GM18519 (cell line): ENCODE results near the gene DUSP2.

Experiments used
- ATAC-seq: cut with Tn5 transposase; IDR thresholded peaks from one replicate; pipeline ENCODE4 v1.9.1; 2021; ENCODE audit warnings: mild to moderate bottlenecking, moderate library complexity; ENCODE audit not compliant: unreplicated experiment, low FRiP score

Gene DUSP2

DNA sequence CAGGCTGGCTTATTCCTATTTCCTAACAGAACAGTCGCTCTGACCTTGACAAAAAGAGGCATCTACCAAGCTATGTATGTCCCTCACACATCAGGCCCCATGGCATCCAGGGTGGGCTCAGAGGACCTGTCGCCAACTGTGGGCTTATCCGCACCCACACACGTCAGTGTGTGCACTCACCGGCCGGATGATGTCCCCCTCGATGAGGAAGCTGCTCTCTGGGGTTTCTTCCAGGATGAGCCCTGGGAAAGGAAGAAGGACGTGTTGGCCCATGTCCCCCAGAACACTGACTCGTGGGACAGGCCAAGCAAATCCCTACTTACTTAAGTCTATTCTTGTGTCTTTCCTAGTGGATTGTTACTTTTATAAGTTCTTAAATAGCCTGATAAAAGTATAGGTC lies 10.1 kb downstream of the DUSP2 start:
- ATAC-seq, result no peak

GRCh38 chr2:96134421-96134820 lies 10.8 kb downstream of the DUSP2 start:
- ATAC-seq, result no peak

- ATAC-seq, result no peak
Measured at GRCh38 chr2:96131813-96132745, 13.2 kb downstream of the DUSP2 start.

GRCh38 chr2:96131152-96131812 lies 14.0 kb downstream of the DUSP2 start:
- no peak for ATAC-seq

DNA sequence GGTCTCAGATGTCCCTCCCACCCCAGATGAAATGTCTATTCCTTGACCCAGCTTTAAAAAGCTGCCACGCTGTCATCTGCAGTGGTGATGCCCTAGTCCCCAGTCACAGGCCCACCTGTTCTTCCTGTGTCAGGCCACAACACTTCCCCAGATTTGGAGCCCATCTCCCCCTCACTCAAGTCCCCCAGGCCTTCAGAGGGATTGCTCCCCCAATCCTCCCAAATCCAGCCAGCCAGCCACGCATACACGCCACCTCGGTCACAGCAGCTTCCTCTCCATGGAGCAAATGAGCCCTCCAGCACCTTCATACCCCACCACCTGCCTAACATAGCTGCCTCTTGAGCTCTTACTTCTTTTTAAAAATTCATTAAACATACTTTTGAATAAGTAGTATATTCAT lies 14.8 kb downstream of the DUSP2 start:
- no peak for ATAC-seq

DNA sequence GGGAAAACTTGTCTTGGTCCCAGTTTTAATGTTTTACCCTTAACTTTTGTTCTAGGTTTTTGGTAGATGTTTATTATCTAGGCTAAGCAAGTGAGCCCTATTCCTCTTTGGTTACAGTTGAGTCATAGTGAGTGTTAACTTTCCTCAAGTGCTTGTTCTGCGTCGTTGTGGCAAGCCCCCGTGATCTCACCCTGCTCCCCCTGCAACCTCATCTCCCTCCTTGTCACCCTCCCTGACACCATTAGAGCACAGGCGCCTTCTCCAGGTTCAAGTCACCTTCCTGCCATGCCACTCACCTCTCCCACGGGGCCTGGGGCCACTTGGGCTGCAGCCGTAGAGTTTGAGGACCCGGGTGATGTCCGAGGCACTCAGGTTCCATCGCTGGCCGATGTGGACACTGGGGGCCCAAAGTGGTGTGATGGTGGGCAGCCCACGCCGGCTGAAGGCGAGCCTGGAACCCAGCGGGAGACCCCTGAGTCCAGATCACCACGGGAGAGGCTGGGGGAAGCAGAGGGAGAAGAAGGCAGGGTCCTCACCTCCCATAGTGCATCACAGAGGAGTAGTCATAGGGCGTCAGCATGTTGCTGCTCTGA lies 15.6 kb downstream of the DUSP2 start:
- no peak for ATAC-seq

- no peak for ATAC-seq
Measured at GRCh38 chr2:96128456-96128855, 16.8 kb downstream of the DUSP2 start.

DNA sequence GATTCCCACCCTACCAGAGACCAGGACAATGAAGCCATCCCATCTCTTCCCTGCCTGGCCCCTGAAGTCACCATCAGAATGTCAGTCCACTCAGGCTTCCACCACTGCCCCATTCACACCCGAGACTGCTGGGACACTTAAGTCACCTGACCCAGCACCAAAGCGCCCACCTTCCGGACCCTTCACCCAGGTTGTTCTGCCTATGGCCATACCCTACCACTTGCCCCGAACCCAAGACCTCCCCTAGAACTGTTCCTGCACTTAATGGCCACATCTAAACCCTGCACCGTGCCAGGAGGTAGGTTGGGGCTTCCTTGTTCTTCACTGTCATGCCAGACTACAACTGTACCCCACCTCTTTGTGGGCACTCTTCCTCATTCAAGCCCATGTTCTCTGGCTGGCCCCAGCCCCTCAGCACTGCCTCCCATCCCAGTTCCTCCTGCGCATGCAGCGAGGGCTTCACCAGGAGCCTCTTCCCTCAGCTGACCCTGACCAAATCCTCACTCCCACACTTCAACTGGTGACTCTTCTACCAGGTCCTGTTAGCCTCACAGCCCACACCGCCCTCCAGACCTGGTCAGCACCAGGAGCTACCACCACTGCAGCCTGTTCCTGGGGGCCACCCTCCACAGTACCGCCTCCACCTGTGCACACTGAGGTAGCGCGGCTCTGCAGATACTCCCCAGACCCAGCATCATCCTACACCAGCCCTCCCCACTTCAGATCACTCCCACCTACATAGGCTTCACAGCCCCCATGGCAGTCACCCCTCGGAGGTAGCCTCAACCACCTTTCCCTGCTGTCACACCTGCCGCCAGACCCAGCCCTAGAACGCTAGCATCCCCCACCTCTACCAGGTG lies 20.6 kb downstream of the DUSP2 start:
- no peak for ATAC-seq

- ATAC-seq, result no peak
Measured at GRCh38 chr2:96123936-96124335, 21.3 kb downstream of the DUSP2 start.

DNA sequence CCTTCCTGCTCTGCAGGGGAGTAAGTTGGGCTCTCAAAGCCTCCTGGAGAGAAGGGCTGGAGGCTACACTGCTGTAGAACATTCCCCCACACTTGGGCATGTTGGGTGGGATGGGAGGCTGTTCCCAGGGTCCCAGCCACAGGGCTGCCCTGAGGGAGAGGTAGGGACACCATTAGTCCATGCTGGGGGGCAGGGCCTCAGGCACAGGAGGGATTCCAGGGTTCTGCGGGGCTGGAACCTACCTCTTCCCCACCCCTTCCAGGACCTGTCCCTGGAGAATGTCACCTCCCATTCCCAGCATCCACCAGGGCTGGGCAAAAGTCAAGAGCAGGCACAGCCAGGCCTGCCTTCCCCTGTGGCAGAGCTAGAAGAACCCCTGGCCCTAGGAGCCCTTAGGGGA lies 21.9 kb downstream of the DUSP2 start:
- ATAC-seq, result no peak

DNA sequence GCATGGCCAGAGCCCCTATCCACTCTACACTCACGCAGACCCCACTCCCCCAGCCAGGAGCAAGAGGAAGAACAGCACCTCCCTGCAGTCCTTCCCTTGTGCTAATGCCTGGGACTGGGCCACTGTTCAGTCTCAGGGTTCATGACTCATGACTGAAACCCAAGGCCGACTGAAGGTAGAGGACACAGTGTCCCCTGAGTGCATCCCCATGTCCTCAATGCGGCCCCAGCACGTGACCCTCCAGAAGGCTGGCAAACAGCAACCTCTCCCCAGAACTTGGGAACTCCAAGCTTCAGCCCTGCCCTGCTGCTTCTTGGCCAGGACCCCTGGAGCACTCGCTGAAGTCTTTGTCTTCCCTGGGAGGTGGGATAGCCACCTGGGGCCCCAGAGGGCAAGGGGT lies 22.8 kb downstream of the DUSP2 start:
- ATAC-seq, result no peak

GRCh38 chr2:96121414-96121813 lies 23.8 kb downstream of the DUSP2 start:
- ATAC-seq, result no peak

- ATAC-seq, result no peak
Measured at GRCh38 chr2:96120991-96121390, 24.2 kb downstream of the DUSP2 start.

GRCh38 chr2:96120091-96120720 lies 25.0 kb downstream of the DUSP2 start:
- no peak for ATAC-seq

DNA sequence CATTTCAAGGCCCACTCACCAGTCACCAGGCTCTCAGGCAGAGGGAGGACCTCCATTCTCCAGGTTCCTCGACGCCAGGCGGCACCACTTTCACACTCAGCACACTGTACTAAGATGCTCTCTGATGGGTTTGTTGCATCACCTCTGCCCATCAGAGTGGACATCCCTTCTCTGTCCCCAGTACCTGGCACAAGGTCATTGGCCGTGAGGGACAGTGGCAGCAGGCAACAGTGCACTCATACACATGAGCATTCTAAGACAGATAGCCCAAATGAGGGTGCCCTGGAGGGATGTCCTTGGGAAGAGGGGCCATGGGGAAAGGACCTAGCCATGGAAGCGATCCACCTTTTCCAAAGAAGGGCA lies 25.9 kb downstream of the DUSP2 start:
- no peak for ATAC-seq

DNA sequence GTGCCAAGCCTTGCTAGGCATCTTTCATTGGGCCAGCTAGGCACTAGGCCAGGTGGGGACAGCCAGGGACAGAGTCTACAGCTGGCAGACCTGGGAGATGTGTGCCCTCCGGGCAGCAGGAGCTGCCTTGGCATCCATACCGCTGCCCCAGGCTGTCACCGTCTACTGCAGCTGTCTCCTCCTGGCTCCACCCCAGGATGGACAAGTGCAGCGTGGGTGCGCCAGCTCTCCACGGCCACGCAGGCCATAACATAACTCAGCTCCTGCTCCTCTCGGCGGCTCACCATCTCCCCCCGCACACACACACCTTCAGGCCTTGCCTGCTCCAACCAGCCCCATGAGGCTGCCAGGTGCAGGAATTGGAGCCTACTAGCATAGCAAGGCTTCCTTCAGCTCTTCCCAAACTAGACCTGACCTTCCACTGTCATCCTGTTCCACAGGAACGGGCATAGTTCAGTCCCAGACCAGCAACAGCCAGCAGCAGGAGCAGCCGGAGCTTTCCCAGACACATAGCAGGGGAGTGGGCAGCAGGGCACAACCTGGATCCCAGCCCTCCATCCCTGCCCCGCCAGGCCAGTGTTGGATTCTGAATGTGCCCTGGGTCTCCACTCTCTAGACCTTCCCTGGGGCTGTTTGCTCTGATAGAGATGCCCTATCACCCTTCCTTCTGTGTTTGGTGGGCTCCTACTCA lies 26.4 kb downstream of the DUSP2 start:
- ATAC-seq, result no peak

DNA sequence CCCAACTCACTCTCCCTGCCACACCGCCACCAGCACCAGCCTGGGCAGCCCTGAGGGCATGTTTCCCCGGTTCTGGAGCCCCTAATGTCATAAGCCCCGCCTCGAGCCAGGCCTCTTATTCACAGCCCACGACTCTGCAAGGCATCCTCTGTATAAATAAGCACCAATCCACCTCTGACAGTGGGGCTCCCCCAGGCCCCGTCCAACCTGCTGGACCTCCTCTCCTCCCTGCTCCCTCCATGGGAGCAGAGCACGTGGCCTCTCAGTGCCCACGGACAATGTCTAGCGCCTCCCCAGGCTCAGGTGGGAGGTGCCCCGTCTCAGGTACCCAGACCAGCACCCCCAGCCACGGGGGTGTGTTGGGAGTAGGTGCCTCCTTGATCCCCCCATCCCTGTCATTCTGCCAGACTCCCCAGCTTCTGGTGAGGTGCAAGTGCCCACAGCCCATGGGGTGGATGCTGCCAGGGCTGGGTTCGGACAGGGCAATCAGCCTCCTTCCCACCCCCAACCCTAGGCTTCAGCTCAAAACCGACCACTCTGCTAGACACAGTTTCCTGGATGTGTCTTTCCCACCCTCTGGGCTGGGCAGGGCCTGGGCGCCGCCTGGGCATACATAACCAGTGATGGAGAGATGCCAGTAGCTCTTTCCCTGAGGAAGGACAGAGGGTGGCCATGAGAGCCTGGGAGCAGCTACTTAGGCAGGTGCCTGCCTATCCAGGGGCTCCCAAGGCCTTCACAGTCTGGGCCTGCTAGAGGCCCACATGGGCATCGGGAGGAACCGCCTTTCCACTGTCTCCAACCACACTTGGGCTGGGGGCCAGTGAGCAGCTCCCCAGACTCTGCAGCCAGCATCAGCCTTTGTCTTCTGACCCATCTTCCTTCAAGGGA lies 27.3 kb downstream of the DUSP2 start:
- no peak for ATAC-seq

- no peak for ATAC-seq
Measured at GRCh38 chr2:96116879-96117533, 28.2 kb downstream of the DUSP2 start.
